ENCODE measurements around the gene GREM2. TPM values are rescaled to one million over a fixed set of nuclear protein-coding genes. Genes with fewer than 3 reads are reported as not detected.

Gene GREM2
- total RNA-seq, 4 donors from 2014 or later = 0.22 TPM; not detected in 3

DNA sequence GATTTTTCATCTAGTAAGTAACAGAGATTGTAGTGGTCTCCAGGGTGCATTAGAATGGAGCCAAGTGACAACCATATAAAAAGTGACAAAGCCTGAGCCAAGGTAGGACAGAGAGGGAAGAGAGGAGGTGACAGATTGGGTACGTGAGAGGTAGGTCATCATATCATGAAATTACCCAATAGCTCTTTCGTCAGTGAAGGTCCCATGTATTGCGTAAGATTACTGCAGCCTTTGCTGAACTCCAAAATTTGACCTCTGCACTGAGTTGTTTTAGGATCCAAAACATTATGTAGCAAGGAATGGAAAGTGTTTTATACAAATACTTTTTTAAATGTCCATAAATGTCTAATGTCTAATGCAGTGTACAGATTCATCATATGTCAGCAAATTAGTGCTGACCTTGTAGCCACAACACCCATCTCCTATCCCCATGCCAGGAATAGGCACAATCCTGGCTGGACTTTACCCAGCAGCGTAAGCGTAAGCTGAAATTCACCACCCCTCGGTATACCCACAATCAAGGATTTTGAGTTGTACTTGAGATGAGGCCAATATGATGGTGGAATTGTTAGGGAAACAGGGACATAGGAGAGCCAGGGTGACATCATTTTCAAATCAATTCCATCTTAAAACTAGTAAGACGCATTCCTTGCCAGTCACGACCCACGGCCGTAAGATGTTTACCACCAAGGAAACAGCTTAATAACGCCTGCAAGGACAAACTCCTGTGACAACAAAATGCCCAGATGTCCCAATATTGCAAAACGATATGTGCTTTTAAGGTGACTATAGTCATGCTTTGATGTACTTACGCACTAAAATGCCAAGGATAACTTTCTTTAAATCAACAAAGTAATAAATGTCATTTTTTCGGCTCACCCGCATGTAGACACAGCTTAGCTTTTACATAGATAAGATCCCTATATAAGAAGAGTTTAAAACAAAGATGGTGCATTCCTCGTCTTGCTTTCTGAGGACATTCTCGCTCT, 38.1 kb upstream of the GREM2 start:
- TF ChIP-seq, protein P1, sequence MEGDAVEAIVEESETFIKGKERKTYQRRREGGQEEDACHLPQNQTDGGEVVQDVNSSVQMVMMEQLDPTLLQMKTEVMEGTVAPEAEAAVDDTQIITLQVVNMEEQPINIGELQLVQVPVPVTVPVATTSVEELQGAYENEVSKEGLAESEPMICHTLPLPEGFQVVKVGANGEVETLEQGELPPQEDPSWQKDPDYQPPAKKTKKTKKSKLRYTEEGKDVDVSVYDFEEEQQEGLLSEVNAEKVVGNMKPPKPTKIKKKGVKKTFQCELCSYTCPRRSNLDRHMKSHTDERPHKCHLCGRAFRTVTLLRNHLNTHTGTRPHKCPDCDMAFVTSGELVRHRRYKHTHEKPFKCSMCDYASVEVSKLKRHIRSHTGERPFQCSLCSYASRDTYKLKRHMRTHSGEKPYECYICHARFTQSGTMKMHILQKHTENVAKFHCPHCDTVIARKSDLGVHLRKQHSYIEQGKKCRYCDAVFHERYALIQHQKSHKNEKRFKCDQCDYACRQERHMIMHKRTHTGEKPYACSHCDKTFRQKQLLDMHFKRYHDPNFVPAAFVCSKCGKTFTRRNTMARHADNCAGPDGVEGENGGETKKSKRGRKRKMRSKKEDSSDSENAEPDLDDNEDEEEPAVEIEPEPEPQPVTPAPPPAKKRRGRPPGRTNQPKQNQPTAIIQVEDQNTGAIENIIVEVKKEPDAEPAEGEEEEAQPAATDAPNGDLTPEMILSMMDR (IDR thresholded peaks at IDR 0.05; ENCODE audit: low read depth) = no peak

DNA sequence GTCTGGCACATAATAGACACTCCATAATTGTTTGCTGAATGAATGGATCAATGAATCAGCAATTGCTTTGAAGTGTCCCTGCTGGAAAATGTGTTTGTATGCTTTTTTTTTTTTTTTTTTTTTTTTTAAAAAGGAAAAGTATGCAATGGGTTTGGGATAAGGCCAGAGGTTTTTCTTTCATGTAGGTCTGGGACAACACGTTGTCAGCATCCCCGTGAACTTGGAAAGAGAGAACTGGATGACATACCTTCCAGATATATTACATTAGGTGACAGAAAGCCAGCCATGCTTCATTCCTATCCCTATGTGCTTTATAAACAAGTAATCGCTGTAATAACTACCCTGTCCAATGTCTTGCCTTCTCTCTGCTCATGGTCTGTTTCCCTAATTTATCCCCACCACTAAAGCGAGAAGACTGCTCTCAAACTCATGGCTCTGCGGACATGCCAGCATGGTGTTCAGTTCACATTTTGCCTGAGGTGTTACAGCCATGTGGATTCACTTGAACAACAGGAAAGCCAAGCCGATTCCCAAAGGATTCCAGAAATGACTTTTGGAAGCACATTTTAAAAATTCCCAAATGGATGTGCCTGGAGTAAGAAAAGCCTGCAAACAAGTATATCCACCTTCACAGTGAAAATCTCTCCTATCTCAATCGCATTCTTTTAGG, 34.8 kb upstream of the GREM2 start:
- TF ChIP-seq, protein P1 (IDR thresholded peaks at IDR 0.05; ENCODE audit: low read depth) = no peak

DNA sequence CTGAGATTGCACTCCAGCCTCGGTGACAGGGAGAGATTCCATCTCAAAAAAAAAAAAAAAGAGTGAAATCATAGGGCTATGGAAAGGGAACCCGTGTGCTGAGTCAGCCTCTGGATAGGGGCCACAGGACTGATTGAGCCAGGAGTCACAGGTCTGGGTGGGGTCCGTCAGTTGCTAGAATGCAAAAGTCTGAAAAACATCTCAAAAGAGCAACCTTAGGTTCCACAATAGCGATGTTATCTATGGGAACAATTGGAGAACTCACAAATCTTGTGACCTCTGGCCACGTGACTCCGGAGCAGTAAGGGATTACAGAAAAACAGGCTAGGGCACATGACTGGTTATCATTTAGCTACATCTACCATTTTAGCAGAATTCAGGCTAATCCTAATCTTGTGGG, 32.8 kb upstream of the GREM2 start:
- TF ChIP-seq, protein P1 (IDR thresholded peaks at IDR 0.05; ENCODE audit: low read depth) = no peak

DNA sequence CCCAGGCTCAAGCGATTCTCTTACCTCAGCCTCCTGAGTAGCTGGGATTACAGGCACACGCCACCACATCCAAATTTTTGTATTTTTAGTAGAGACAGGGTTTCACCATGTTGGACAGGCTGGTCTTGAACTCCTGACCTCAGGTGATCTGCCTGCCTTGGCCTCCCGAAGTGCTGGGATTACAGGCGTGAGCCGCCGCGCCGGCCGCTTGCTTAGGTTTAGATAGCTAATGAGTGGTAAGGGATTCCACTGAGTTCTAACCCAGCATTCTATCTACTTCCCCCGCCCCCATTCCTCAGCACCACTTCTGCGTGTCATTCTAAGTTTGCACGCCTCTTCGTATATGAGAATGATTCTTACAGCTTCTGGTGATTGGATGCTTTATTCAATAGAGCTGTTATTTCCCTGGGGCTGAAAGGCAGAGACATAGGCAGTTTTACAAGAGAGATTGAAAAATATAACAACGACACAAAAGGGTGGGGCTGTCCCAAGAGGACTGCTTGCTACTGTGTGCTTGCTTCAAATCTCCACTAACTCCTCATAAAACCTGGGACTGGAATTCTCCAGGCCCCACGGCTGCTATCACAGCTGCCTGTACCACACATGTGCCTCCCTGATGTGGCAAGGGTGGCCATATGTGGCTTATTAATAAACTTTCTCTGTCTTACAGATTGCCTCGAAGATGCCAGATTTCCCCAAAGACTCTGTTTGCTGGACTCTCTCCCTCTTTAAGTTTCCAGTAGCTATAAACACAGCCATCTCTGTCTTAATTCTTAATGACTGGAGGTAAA, 23.7 kb upstream of the GREM2 start:
- TF ChIP-seq, protein P1 (IDR thresholded peaks at IDR 0.05; ENCODE audit: low read depth) = no peak

DNA sequence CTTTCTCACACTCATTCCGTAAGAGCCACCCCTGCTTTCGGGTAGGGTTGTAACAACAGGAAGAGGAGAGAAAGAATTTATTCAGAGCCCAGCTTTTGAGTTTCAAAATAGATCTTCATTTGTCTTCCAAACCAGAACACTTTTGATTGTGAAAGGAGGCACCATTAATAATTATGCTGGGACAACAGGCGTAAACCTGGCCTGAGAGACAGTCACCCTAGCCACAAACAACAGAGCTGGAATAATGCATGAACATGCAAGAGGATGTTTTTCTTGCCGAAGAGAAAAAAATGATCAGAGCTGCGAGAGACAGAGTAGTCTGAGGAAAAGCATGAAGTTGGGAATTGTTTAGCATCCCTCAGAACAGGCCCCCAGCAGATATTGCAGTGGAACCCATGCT, 18.5 kb upstream of the GREM2 start:
- TF ChIP-seq, protein P1 (IDR thresholded peaks at IDR 0.05; ENCODE audit: low read depth) = no peak

DNA sequence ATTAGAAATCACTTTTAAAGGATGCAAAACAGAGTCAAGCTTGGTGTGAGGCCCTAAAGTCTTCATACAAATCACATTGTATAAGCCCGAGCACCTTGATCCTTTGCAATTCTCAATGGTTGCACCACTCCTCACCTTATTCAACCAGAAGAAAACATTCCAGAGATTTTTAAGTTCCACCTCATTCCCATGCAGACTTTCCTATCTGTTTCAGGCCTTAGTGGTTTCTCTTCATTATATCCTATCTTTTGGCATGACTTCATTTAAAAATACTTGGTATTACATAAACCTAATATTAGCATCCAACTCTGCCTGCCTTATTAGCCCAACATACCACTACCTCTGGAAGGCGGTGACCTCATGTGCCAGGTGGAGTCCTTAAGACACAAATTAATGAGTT, 9.3 kb upstream of the GREM2 start:
- TF ChIP-seq, protein P1 (IDR thresholded peaks at IDR 0.05; ENCODE audit: low read depth) = no peak

Measured in subcutaneous adipose tissue (tissue), 4 donors.